Measurements from ENCODE around the gene TLE6. TPM values are rescaled to one million over a fixed set of nuclear protein-coding genes. Genes with fewer than 3 reads are reported as not detected.

TLE6 gene
- total and polyA plus RNA-seq, 12 donors = 0.34 to 3.5 (median 0.64) TPM; not detected in 3

DNA sequence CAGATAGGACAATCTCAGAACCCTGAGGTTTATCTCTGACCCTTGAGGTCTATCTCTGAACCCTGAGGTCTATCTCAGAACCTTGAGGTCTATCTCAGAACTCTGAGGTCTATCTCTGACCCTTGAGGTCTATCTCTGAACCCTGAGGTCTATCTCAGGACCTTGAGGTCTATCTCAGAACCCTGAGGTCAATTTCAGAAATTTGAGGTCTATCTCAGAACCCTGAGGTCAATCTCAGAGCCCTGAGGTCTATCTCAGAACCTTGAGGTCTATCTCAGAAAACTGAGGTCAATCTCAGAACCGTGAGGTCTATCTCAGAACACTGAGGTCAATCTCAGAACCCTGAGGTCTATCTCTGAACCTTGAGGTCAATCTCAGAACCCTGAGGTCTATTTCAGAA lies 49.4 kb downstream of the TLE6 start:
- Histone ChIP-seq H3K36me3 (peaks cover 0 to 6% (median 0%) of the 10 kb centered on the region in 9 donors), H3K9me3 (no peaks in the 10 kb centered on the region), H3K27me3 (peaks cover 0 to 62% (median 0%) of the 10 kb centered on the region in 7 donors), H3K4me3 (no peak overlapping the region), H3K4me1 (peaks cover 0 to 19% (median 12%) of the 10 kb centered on the region in 9 donors), H3K27ac (no peak overlapping the region)
- no peak for DNase-seq
- intact Hi-C loops (cut with DNase I) = loop anchor here in 1 of 10 donors (10.0 kb wide), 1 partner anchor 52 kb away; the partner anchor contains the start of gene TLE6
- TF ChIP-seq, protein P1, sequence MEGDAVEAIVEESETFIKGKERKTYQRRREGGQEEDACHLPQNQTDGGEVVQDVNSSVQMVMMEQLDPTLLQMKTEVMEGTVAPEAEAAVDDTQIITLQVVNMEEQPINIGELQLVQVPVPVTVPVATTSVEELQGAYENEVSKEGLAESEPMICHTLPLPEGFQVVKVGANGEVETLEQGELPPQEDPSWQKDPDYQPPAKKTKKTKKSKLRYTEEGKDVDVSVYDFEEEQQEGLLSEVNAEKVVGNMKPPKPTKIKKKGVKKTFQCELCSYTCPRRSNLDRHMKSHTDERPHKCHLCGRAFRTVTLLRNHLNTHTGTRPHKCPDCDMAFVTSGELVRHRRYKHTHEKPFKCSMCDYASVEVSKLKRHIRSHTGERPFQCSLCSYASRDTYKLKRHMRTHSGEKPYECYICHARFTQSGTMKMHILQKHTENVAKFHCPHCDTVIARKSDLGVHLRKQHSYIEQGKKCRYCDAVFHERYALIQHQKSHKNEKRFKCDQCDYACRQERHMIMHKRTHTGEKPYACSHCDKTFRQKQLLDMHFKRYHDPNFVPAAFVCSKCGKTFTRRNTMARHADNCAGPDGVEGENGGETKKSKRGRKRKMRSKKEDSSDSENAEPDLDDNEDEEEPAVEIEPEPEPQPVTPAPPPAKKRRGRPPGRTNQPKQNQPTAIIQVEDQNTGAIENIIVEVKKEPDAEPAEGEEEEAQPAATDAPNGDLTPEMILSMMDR (IDR thresholded peaks at IDR 0.05) = no peak
- ATAC-seq = no peak
- 94 to 97% methylated on average over 1 of the region's 1 CpG for WGBS, 2 donors

DNA sequence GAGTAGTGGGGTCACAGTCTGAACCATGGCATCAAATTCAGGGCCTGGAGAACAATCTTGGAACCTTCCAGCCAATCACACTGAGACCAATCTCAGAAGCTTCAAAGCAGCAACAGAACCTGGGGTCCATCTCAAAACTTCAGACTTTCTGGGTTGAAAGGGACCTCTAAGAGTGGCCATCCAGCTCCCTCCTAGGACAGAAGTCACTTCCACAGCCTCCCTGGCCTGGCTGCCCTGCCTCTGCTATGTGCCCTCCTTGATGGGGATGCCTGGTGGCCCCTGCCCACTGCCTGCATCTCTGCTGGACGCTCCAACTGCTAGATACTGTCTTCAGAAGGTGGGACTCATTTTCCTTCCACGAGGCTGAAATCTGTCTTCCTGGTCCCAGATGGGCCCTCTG lies 49.9 kb downstream of the TLE6 start:
- TF ChIP-seq, protein P1 (IDR thresholded peaks at IDR 0.05) = no peak
- Histone ChIP-seq H3K9me3 (no peaks in the 10 kb centered on the region), H3K27ac (no peak overlapping the region), H3K4me1 (peaks cover 0 to 19% (median 12%) of the 10 kb centered on the region in 9 donors), H3K27me3 (peaks cover 0 to 62% (median 0%) of the 10 kb centered on the region in 7 donors), H3K4me3 (no peak overlapping the region), H3K36me3 (peaks cover 0 to 6% (median 0%) of the 10 kb centered on the region in 9 donors)
- DNase-seq = no peak
- 85 to 87% methylated on average over 2 of the region's 2 CpGs for WGBS, 2 donors
- intact Hi-C loops (cut with DNase I) = loop anchor here in 1 of 10 donors (10.0 kb wide), 1 partner anchor 52 kb away; the partner anchor contains the start of gene TLE6
- no peak for ATAC-seq

- ATAC-seq = peak in 5 of 8 donors; percentile 9 to 31 (median 22)
- WGBS, 2 donors = 73 to 76% methylated on average over 9 of the region's 9 CpGs
- Histone ChIP-seq H3K4me3 (peak overlapping the region in 8 of 10 donors; percentile 59 to 80 (median 69)), H3K27ac (peak overlapping the region in 3 of 10 donors; percentile 26 to 55 (median 37)), H3K9me3 (no peaks in the 10 kb centered on the region), H3K27me3 (peaks cover 0 to 62% (median 0%) of the 10 kb centered on the region in 7 donors), H3K4me1 (peaks cover 0 to 19% (median 12%) of the 10 kb centered on the region in 9 donors), H3K36me3 (peaks cover 0 to 6% (median 0%) of the 10 kb centered on the region in 9 donors)
- no peak for DNase-seq
- intact Hi-C loops (cut with DNase I) = loop anchor here in 2 of 10 donors (2.0 to 10.0 kb wide), 2 partner anchors 45 to 53 kb away; partner anchors contain the start of gene TLE6 (in 1 of the 2)
- TF ChIP-seq, protein P1 (IDR thresholded peaks at IDR 0.05) = no peak
Measured at GRCh38 chr19:3027981-3028304, 50.6 kb downstream of the TLE6 start.

GRCh38 chr19:3028305-3029064 lies 51.1 kb downstream of the TLE6 start:
- DNase-seq = no peak
- WGBS, 2 donors = 5 to 6% methylated on average over 35 to 40 of the region's 40 CpGs
- peaks cover 0 to 6% (median 0%) of the 10 kb centered on the region in 9 donors for H3K36me3 ChIP-seq
- intact Hi-C loops (cut with DNase I) = loop anchor here in 2 of 10 donors (2.0 to 10.0 kb wide), 2 partner anchors 46 to 54 kb away; partner anchors contain the start of gene TLE6 (in 1 of the 2)
- peak overlapping the region; percentile 59 to 80 (median 69) for H3K4me3 ChIP-seq
- TF ChIP-seq, protein P1 (IDR thresholded peaks at IDR 0.05) = no peak
- H3K4me1 ChIP-seq = peaks cover 0 to 19% (median 12%) of the 10 kb centered on the region in 9 donors
- peaks cover 0 to 62% (median 0%) of the 10 kb centered on the region in 7 donors for H3K27me3 ChIP-seq
- peak overlapping the region in 8 of 10 donors; percentile 30 to 85 (median 66) for H3K27ac ChIP-seq
- H3K9me3 ChIP-seq = no peaks in the 10 kb centered on the region
- ATAC-seq = peak in 5 of 8 donors; percentile 11 to 16 (median 15)

Measured in heart right ventricle (tissue), 16 donors.